HG03280 (cell line): ENCODE measurements around the gene TNFAIP8L1.
A peak's percentile ranks its signal among the peaks of the same experiment; 100 is the strongest.

Experiments used
- ATAC-seq: cut with Tn5 transposase; IDR thresholded peaks from one replicate; pipeline ENCODE4 v1.9.1; 2021; ENCODE audit warnings: mild to moderate bottlenecking, moderate library complexity; ENCODE audit not compliant: unreplicated experiment

TNFAIP8L1 gene

GRCh38 chr19:4609878-4610511 is 29.3 kb upstream of the TNFAIP8L1 start:
- no peak for ATAC-seq

GRCh38 chr19:4613254-4613751 is 26.0 kb upstream of the TNFAIP8L1 start:
- ATAC-seq = no peak

GRCh38 chr19:4618019-4618418 is 21.3 kb upstream of the TNFAIP8L1 start:
- ATAC-seq = no peak

- ATAC-seq = no peak
These were observed 19.5 kb upstream of the TNFAIP8L1 start for GRCh38 chr19:4619668-4620294.

- ATAC-seq = no peak
These were observed 18.6 kb upstream of the TNFAIP8L1 start for GRCh38 chr19:4620675-4621074.

- ATAC-seq = no peak
These were observed 16.5 kb upstream of the TNFAIP8L1 start for GRCh38 chr19:4622695-4623421.

GRCh38 chr19:4624301-4624700 is 15.0 kb upstream of the TNFAIP8L1 start:
- ATAC-seq = no peak

- ATAC-seq = no peak
These were observed 14.5 kb upstream of the TNFAIP8L1 start for GRCh38 chr19:4624733-4625362.

- ATAC-seq = no peak
These were observed 6.0 kb upstream of the TNFAIP8L1 start for GRCh38 chr19:4633140-4633967.

GRCh38 chr19:4635754-4636116 is 3.6 kb upstream of the TNFAIP8L1 start:
- no peak for ATAC-seq

GRCh38 chr19:4636151-4636717 is 3.1 kb upstream of the TNFAIP8L1 start:
- ATAC-seq = no peak

GRCh38 chr19:4636761-4637160 is 2.6 kb upstream of the TNFAIP8L1 start:
- ATAC-seq = no peak

- no peak for ATAC-seq
These were observed 999 bp upstream of the TNFAIP8L1 start for GRCh38 chr19:4638317-4638716.

- ATAC-seq = peak; percentile 8
These were observed 373 bp downstream of the TNFAIP8L1 start for GRCh38 chr19:4639531-4640246.

- ATAC-seq = no peak
These were observed 1.1 kb downstream of the TNFAIP8L1 start for GRCh38 chr19:4640247-4641000.

GRCh38 chr19:4641132-4641531 is 1.8 kb downstream of the TNFAIP8L1 start:
- no peak for ATAC-seq

- ATAC-seq = no peak
These were observed 3.3 kb downstream of the TNFAIP8L1 start for GRCh38 chr19:4642625-4643024.

GRCh38 chr19:4645718-4646117 is 6.4 kb downstream of the TNFAIP8L1 start:
- ATAC-seq = no peak
